ENCODE data around the gene TMEM178A. TPM values are rescaled to one million over a fixed set of nuclear protein-coding genes. Genes with fewer than 3 reads are reported as not detected.
A peak's percentile ranks its signal among the peaks of the same experiment; 100 is the strongest.

The TMEM178A gene
- total and polyA plus RNA-seq, 11 donors = 0.65 to 4.6 (median 3.0) TPM

- 91 to 98% (median 96%) methylated on average over 6 of the region's 6 CpGs for WGBS, 4 donors
- Histone ChIP-seq H3K27ac (no peak overlapping the region), H3K4me3 (no peak overlapping the region)
These were observed 24.2 kb downstream of the TMEM178A start for GRCh38 chr2:39689876-39690275.

GRCh38 chr2:39693245-39693644 is 27.5 kb downstream of the TMEM178A start:
- DNase-seq (no peak), ATAC-seq (no peak)
- peaks cover 0 to 21% (median 0%) of the 10 kb centered on the region in 12 donors for H3K9me3 ChIP-seq
- no peak overlapping the region for H3K4me3 ChIP-seq
- 69 to 88% (median 81%) methylated on average over 1 of the region's 1 CpG for WGBS, 4 donors
- TF ChIP-seq POLR2A (IDR thresholded peaks at IDR 0.05) = no peak
- TF ChIP-seq CTCF (IDR thresholded peaks at IDR 0.05) = no peak
- no peaks in the 10 kb centered on the region for H3K27me3 ChIP-seq
- intact Hi-C loops (cut with DNase I) = loop anchor here in 6 of 10 donors (5.0 to 10.0 kb wide), 4 partner anchors 98 to 318 kb away; no protein-coding TSS in a partner anchor
- no peaks in the 10 kb centered on the region for H3K36me3 ChIP-seq
- H3K4me1 ChIP-seq = peaks cover 0 to 35% (median 14%) of the 10 kb centered on the region in 12 donors
- H3K27ac ChIP-seq = no peak overlapping the region

More at GRCh38 chr2:39689876-39690275, 24.2 kb downstream of the TMEM178A start:
- ATAC-seq (no peak), DNase-seq (no peak)
- Histone ChIP-seq H3K36me3 (no peaks in the 10 kb centered on the region), H3K27me3 (no peaks in the 10 kb centered on the region), H3K9me3 (peaks cover 0 to 21% (median 0%) of the 10 kb centered on the region in 12 donors), H3K4me1 (peaks cover 0 to 25% (median 0%) of the 10 kb centered on the region in 12 donors)
- TF ChIP-seq CTCF (IDR thresholded peaks at IDR 0.05) = no peak
- no peak for TF ChIP-seq POLR2A (IDR thresholded peaks at IDR 0.05)
- intact Hi-C loops (cut with DNase I) = loop anchor here in 6 of 10 donors (5.0 to 10.0 kb wide), 4 partner anchors 95 to 315 kb away; no protein-coding TSS in a partner anchor

GRCh38 chr2:39696101-39696553 is 30.4 kb downstream of the TMEM178A start:
- DNase-seq = peak in 1 of 5 donors; percentile 23
- no peaks in the 10 kb centered on the region for H3K36me3 ChIP-seq
- WGBS, 4 donors = 51 to 55% (median 53%) methylated on average over 4 of the region's 4 CpGs

More at GRCh38 chr2:39696101-39696553, 30.4 kb downstream of the TMEM178A start:
- H3K4me1 ChIP-seq = peaks cover 0 to 31% (median 14%) of the 10 kb centered on the region in 12 donors
- intact Hi-C loops (cut with DNase I) = loop anchor here (2.0 to 10.0 kb wide), 13 partner anchors 101 to 321 kb away; partner anchors contain the start of gene MAP4K3 (in 1 of the 10)
- TF ChIP-seq CTCF (IDR thresholded peaks at IDR 0.05) (no peak), POLR2A (IDR thresholded peaks at IDR 0.05) (no peak)
- ATAC-seq = peak; percentile 46 to 78 (median 70)
- peak overlapping the region in 9 of 12 donors; percentile 10 to 60 (median 47) for H3K27ac ChIP-seq
- H3K9me3 ChIP-seq = peaks cover 0 to 27% (median 10%) of the 10 kb centered on the region in 12 donors
- no peak overlapping the region for H3K4me3 ChIP-seq
- H3K27me3 ChIP-seq = no peaks in the 10 kb centered on the region
